ENCODE data around the gene C6orf163.
A peak's percentile ranks its signal among the peaks of the same experiment; 100 is the strongest.

C6orf163 gene

GRCh38 chr6:87357479-87358196 lies 13.0 kb downstream of the C6orf163 start:
- no peak for DNase-seq

GRCh38 chr6:87364602-87365252 lies 20.1 kb downstream of the C6orf163 start:
- no peak for DNase-seq

GRCh38 chr6:87366072-87366827 lies 21.6 kb downstream of the C6orf163 start:
- DNase-seq: no peak

GRCh38 chr6:87366899-87367298 lies 22.3 kb downstream of the C6orf163 start:
- DNase-seq: no peak

GRCh38 chr6:87373377-87373776 lies 28.8 kb downstream of the C6orf163 start:
- no peak for DNase-seq

- DNase-seq: no peak
These were observed 30.7 kb downstream of the C6orf163 start for GRCh38 chr6:87375315-87375714.

- no peak for DNase-seq
These were observed 32.0 kb downstream of the C6orf163 start for GRCh38 chr6:87376643-87377042.

GRCh38 chr6:87378947-87379346 lies 34.3 kb downstream of the C6orf163 start:
- no peak for DNase-seq

- DNase-seq: no peak
These were observed 38.2 kb downstream of the C6orf163 start for GRCh38 chr6:87382861-87383260.

- DNase-seq: no peak
These were observed 39.4 kb downstream of the C6orf163 start for GRCh38 chr6:87384038-87384437.

GRCh38 chr6:87384449-87384848 lies 39.8 kb downstream of the C6orf163 start:
- DNase-seq: no peak

- DNase-seq: no peak
These were observed 46.7 kb downstream of the C6orf163 start for GRCh38 chr6:87391334-87391733.

GRCh38 chr6:87393026-87393622 lies 48.5 kb downstream of the C6orf163 start:
- DNase-seq: peak; percentile 15 to 33

GRCh38 chr6:87395431-87395830 lies 50.8 kb downstream of the C6orf163 start:
- no peak for DNase-seq

- DNase-seq: no peak
These were observed 52.2 kb downstream of the C6orf163 start for GRCh38 chr6:87396595-87397392.

GRCh38 chr6:87397656-87398055 lies 53.0 kb downstream of the C6orf163 start:
- no peak for DNase-seq

GRCh38 chr6:87401832-87402231 lies 57.2 kb downstream of the C6orf163 start:
- DNase-seq: no peak

GRCh38 chr6:87407561-87407900 lies 62.9 kb downstream of the C6orf163 start:
- DNase-seq: no peak

- DNase-seq: peak; percentile 77 to 85
These were observed 63.5 kb downstream of the C6orf163 start, which contains the start of gene CFAP206 for GRCh38 chr6:87407901-87408720. Gene CFAP206, plus strand, starts transcription at chr6:87407972. Its CDS starts 1,868 bp downstream, at chr6:87409840.

- DNase-seq: no peak
These were observed 64.1 kb downstream of the C6orf163 start for GRCh38 chr6:87408721-87409155.

All from activated CD4-positive, alpha-beta T cell treated with anti-CD3 and anti-CD28 coated beads for 4 hours (primary cell).